CD4-positive, CD25-positive, alpha-beta regulatory T cell (primary cell): ENCODE data around the gene PDE8B. TPM values are rescaled to one million over a fixed set of nuclear protein-coding genes. Genes with fewer than 3 reads are reported as not detected.

Source experiments
- ATAC-seq, 2 donors: fragments of 150-1000 bp; cut with Tn5 transposase; one replicate each; pipeline ENCODE4 v1.10.0; 2021; ENCODE audit warnings: low read depth in 2 of 2, moderate number of reproducible peaks in 2 of 2, moderate library complexity in 1 of 2
- DNase-seq, 3 donors: peaks; one replicate each; pipeline versions ENCODE4 v3.0.0 to v3.0.0-alpha.2; 2012 to 2022; ENCODE audit warnings: mixed read lengths in 1 of 3
- H3K27ac ChIP-seq: one replicate; pipeline ENCODE4 v1.7.0; 2013; ENCODE audit warnings: mild to moderate bottlenecking, low read length; ENCODE audit not compliant: insufficient read depth, poor library complexity, severe bottlenecking
- H3K27me3 ChIP-seq: one replicate; pipeline ENCODE4 v1.7.0; 2013; ENCODE audit warnings: low read length; ENCODE audit not compliant: control insufficient read depth, insufficient read depth
- H3K36me3 ChIP-seq: one replicate; pipeline ENCODE4 v1.7.0; 2013; ENCODE audit warnings: mild to moderate bottlenecking, low read length, moderate library complexity; ENCODE audit not compliant: control insufficient read depth, insufficient read depth
- H3K4me1 ChIP-seq: 2 replicates; pipeline ENCODE4 v1.7.0; 2013; ENCODE audit warnings: mild to moderate bottlenecking, low read length; ENCODE audit not compliant: insufficient read depth, control insufficient read depth, poor library complexity, severe bottlenecking
- H3K4me3 ChIP-seq: one replicate; pipeline ENCODE4 v1.7.0; 2013; ENCODE audit warnings: low read depth, mild to moderate bottlenecking, low read length, moderate library complexity
- H3K9me3 ChIP-seq, 2 experiments: 1 replicate in 1 of 2; 2 replicates in 1 of 2; pipeline ENCODE4 v1.7.0; 2013; ENCODE audit warnings: low read length in 2 of 2, mild to moderate bottlenecking in 1 of 2, moderate library complexity in 1 of 2; ENCODE audit not compliant: control insufficient read depth in 2 of 2
- H3K27ac Mint-ChIP-seq, 3 donors: one replicate each; pipeline ENCODE4 v1.8.0; 2020 to 2022; ENCODE audit warnings: mild to moderate bottlenecking in 3 of 3, mixed read lengths in 3 of 3, moderate library complexity in 2 of 3
- H3K27me3 Mint-ChIP-seq: one replicate; pipeline ENCODE4 v1.8.0; 2022; ENCODE audit warnings: mild to moderate bottlenecking, mixed read lengths
- H3K36me3 Mint-ChIP-seq: one replicate; pipeline ENCODE4 v1.8.0; 2020; ENCODE audit warnings: mixed read lengths
- H3K4me1 Mint-ChIP-seq, 4 donors: one replicate each; pipeline ENCODE4 v1.8.0; 2020 to 2022; ENCODE audit warnings: mixed read lengths in 4 of 4, mild to moderate bottlenecking in 1 of 4
- H3K4me3 Mint-ChIP-seq, 4 donors: one replicate each; pipeline ENCODE4 v1.8.0; 2020 to 2022; ENCODE audit warnings: mild to moderate bottlenecking in 4 of 4, mixed read lengths in 4 of 4, moderate library complexity in 3 of 4
- H3K9me3 Mint-ChIP-seq, 7 donors: one replicate each; pipeline ENCODE4 v1.8.0; 2020 to 2022; ENCODE audit warnings: mixed read lengths in 7 of 7, mild to moderate bottlenecking in 3 of 7, moderate library complexity in 2 of 7
- polyA plus RNA-seq, 4 donors: library from polyadenylated mRNA; unstranded; fragments of 300-500 nt; fragmentation: Illumina TruSeq; gene quantifications; one replicate each; pipeline ENCODE4 v1.2.3, GENCODE V29; 2021
- total RNA-seq: library from RNA; stranded (reverse); gene quantifications from one replicate; pipeline ENCODE4 v1.2.3, GENCODE V29; 2022

PDE8B gene
- total and polyA plus RNA-seq, 5 donors from 2014 or later: 0.03 to 0.09 TPM; not detected in 3

- no peak for DNase-seq
- Mint-ChIP-seq H3K36me3 (no peaks in the 10 kb centered on the region), H3K4me1 (peaks cover 0 to 15% (median under 1%) of the 10 kb centered on the region in 4 donors), H3K27me3 (peaks cover 50% of the 10 kb centered on the region), H3K27ac (peak overlapping the region in 1 of 3 donors; percentile 5), H3K9me3 (peaks cover 0 to 9% (median 0%) of the 10 kb centered on the region in 7 donors), H3K4me3 (peak overlapping the region in 3 of 4 donors; percentile 19 to 62 (median 52))
- H3K27me3 ChIP-seq: peaks cover 30% of the 10 kb centered on the region
- H3K4me3 ChIP-seq: no peak overlapping the region
- ATAC-seq: no peak
- H3K9me3 ChIP-seq: no peaks in the 10 kb centered on the region
- H3K36me3 ChIP-seq: no peaks in the 10 kb centered on the region
- peaks cover 9% of the 10 kb centered on the region for H3K4me1 ChIP-seq
- H3K27ac ChIP-seq: no peak overlapping the region
Measured at GRCh38 chr5:77211691-77212047, 1.2 kb downstream of the PDE8B start.

GRCh38 chr5:77213601-77214000, 3.1 kb downstream of the PDE8B start:
- Mint-ChIP-seq H3K4me3 (no peak overlapping the region), H3K27ac (peak overlapping the region in 1 of 3 donors; percentile 17), H3K36me3 (no peaks in the 10 kb centered on the region), H3K9me3 (peaks cover 0 to 9% (median 0%) of the 10 kb centered on the region in 7 donors), H3K27me3 (peaks cover 62% of the 10 kb centered on the region), H3K4me1 (peaks cover 0 to 15% (median under 1%) of the 10 kb centered on the region in 4 donors)
- DNase-seq (no peak), ATAC-seq (no peak)
- Histone ChIP-seq H3K4me3 (no peak overlapping the region), H3K27me3 (peaks cover 24% of the 10 kb centered on the region), H3K27ac (no peak overlapping the region), H3K4me1 (peaks cover 9% of the 10 kb centered on the region), H3K9me3 (no peaks in the 10 kb centered on the region), H3K36me3 (no peaks in the 10 kb centered on the region)

GRCh38 chr5:77214151-77214550, 3.7 kb downstream of the PDE8B start:
- H3K36me3 Mint-ChIP-seq: no peaks in the 10 kb centered on the region
- Histone ChIP-seq H3K4me3 (no peak overlapping the region), H3K36me3 (no peaks in the 10 kb centered on the region), H3K27ac (no peak overlapping the region), H3K9me3 (no peaks in the 10 kb centered on the region), H3K4me1 (peaks cover 9% of the 10 kb centered on the region), H3K27me3 (peaks cover 21% of the 10 kb centered on the region)
- H3K27me3 Mint-ChIP-seq: peaks cover 58% of the 10 kb centered on the region
- no peak for ATAC-seq
- H3K4me1 Mint-ChIP-seq: peaks cover 0 to 15% (median under 1%) of the 10 kb centered on the region in 4 donors
- peak overlapping the region in 1 of 3 donors; percentile 29 for H3K27ac Mint-ChIP-seq
- peaks cover 0 to 9% (median 0%) of the 10 kb centered on the region in 7 donors for H3K9me3 Mint-ChIP-seq
- no peak for DNase-seq
- H3K4me3 Mint-ChIP-seq: no peak overlapping the region

- peaks cover 0 to 5% (median 0%) of the 10 kb centered on the region in 7 donors for H3K9me3 Mint-ChIP-seq
- H3K27me3 Mint-ChIP-seq: peaks cover 39% of the 10 kb centered on the region
- H3K27ac Mint-ChIP-seq: no peak overlapping the region
Measured at GRCh38 chr5:77218263-77218662, 7.8 kb downstream of the PDE8B start.

GRCh38 chr5:77221115-77221514, 10.6 kb downstream of the PDE8B start:
- Mint-ChIP-seq H3K27me3 (peaks cover 21% of the 10 kb centered on the region), H3K9me3 (peaks cover 0 to 2% (median 0%) of the 10 kb centered on the region in 7 donors), H3K4me3 (no peak overlapping the region), H3K4me1 (no peaks in the 10 kb centered on the region), H3K36me3 (no peaks in the 10 kb centered on the region), H3K27ac (no peak overlapping the region)
- H3K27ac ChIP-seq: no peak overlapping the region
- H3K27me3 ChIP-seq: no peaks in the 10 kb centered on the region
- H3K36me3 ChIP-seq: no peaks in the 10 kb centered on the region
- no peak for DNase-seq
- H3K4me1 ChIP-seq: no peaks in the 10 kb centered on the region
- H3K9me3 ChIP-seq: no peaks in the 10 kb centered on the region
- H3K4me3 ChIP-seq: no peak overlapping the region
- ATAC-seq: no peak

More at GRCh38 chr5:77218263-77218662, 7.8 kb downstream of the PDE8B start:
- Mint-ChIP-seq H3K4me1 (no peaks in the 10 kb centered on the region), H3K4me3 (no peak overlapping the region), H3K36me3 (no peaks in the 10 kb centered on the region)
- no peaks in the 10 kb centered on the region for H3K36me3 ChIP-seq
- H3K27ac ChIP-seq: no peak overlapping the region
- no peak overlapping the region for H3K4me3 ChIP-seq
- no peak for DNase-seq
- H3K4me1 ChIP-seq: no peaks in the 10 kb centered on the region
- no peak for ATAC-seq
- peaks cover 9% of the 10 kb centered on the region for H3K27me3 ChIP-seq
- no peaks in the 10 kb centered on the region for H3K9me3 ChIP-seq

- ATAC-seq: no peak
- Histone ChIP-seq H3K4me1 (no peaks in the 10 kb centered on the region), H3K27ac (no peak overlapping the region), H3K27me3 (no peaks in the 10 kb centered on the region), H3K36me3 (no peaks in the 10 kb centered on the region), H3K9me3 (no peaks in the 10 kb centered on the region), H3K4me3 (no peak overlapping the region)
- no peak for DNase-seq
- Mint-ChIP-seq H3K4me3 (no peak overlapping the region), H3K4me1 (no peaks in the 10 kb centered on the region), H3K9me3 (peaks cover 0 to 2% (median 0%) of the 10 kb centered on the region in 7 donors), H3K36me3 (no peaks in the 10 kb centered on the region), H3K27ac (no peak overlapping the region), H3K27me3 (peaks cover 16% of the 10 kb centered on the region)
Measured at GRCh38 chr5:77222722-77223121, 12.2 kb downstream of the PDE8B start.

- no peaks in the 10 kb centered on the region for H3K27me3 ChIP-seq
- no peaks in the 10 kb centered on the region for H3K4me1 ChIP-seq
- no peaks in the 10 kb centered on the region for H3K36me3 ChIP-seq
- ATAC-seq (no peak), DNase-seq (no peak)
- H3K9me3 Mint-ChIP-seq: peaks cover 0 to 2% (median 0%) of the 10 kb centered on the region in 7 donors
- H3K27ac Mint-ChIP-seq: no peak overlapping the region
- H3K27me3 Mint-ChIP-seq: peaks cover 10% of the 10 kb centered on the region
- H3K9me3 ChIP-seq: no peaks in the 10 kb centered on the region
- no peak overlapping the region for H3K4me3 ChIP-seq
- no peak overlapping the region for H3K27ac ChIP-seq
- H3K4me3 Mint-ChIP-seq: no peak overlapping the region
- no peaks in the 10 kb centered on the region for H3K36me3 Mint-ChIP-seq
- no peaks in the 10 kb centered on the region for H3K4me1 Mint-ChIP-seq
Measured at GRCh38 chr5:77223653-77224052, 13.2 kb downstream of the PDE8B start.

- H3K4me3 Mint-ChIP-seq: no peak overlapping the region
- ATAC-seq: no peak
- no peaks in the 10 kb centered on the region for H3K36me3 Mint-ChIP-seq
- Histone ChIP-seq H3K9me3 (peaks cover 0 to 5% of the 10 kb centered on the region in 2 experiments), H3K4me3 (no peak overlapping the region), H3K27ac (no peak overlapping the region), H3K27me3 (no peaks in the 10 kb centered on the region), H3K36me3 (no peaks in the 10 kb centered on the region), H3K4me1 (no peaks in the 10 kb centered on the region)
- H3K9me3 Mint-ChIP-seq: peaks cover 0 to 3% (median 0%) of the 10 kb centered on the region in 7 donors
- H3K27me3 Mint-ChIP-seq: peaks cover 8% of the 10 kb centered on the region
- no peak for DNase-seq
- H3K27ac Mint-ChIP-seq: no peak overlapping the region
- no peaks in the 10 kb centered on the region for H3K4me1 Mint-ChIP-seq
Measured at GRCh38 chr5:77224672-77225355, 14.3 kb downstream of the PDE8B start.
